SW480 (cell line): ENCODE results near the gene HSPB9.
"Not testable (repeated sequence)": the region's sequence is repeated elsewhere in the genome, so short reads cannot be mapped to it uniquely, and the experiment has no call there.

ENCODE experiments used
- DNase-seq: peaks from one replicate; pipeline ENCODE4 v3.0.0-alpha.2; 2016; ENCODE audit warnings: low spot score

Gene HSPB9

DNA sequence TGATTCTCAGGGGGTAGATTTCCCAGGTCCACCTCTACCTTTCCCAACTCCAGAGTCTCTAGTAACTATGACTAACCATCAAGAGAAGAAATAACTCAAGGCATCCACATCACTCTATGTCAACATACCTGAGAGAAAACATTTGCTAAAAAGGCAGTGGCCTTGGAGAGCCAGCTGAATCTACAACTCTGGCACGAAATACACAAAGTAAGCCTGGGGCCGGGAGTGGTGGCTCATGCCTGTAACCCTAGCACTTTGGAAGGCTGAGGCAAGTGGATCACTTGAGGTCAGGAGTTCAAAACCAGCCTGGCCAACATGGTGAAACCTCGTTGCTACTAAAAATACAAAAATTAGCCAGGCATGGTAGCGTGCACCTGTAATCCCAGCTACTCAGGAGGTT is 20.5 kb downstream of the HSPB9 start:
- DNase-seq = not testable (repeated sequence)

DNA sequence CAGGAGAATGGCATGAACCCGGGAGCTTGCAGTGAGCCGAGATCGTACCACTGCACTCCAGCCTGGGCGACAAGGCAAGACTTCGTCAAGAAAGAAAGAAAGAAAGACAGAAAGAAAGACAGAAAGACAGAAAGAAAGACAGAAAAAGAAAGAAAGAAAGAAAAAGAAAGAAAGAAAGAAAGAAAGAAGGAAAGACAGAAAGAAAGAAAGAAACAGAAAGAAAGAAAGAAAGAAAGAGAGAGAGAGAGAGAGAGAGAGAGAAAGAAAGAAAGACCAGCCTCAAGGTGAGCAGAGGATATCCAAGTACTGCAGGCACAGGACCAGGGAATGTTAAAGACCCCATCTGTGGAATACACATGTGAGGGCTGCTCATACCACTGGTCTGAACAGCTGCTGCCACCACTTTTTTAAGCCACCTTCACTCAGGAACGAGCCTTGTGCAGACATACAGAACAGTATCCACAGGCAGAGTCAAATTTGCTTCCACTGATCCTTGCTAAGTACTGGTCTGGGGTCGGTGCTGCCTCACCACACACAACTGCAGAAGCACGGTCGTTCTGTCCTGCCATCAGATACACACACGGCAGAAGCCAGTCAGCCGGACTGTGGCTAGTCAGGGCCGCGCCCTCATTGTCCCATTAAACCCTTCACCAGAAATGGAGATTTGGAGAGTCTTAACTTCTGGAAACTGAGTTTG is 24.5 kb downstream of the HSPB9 start:
- DNase-seq = no peak

DNA sequence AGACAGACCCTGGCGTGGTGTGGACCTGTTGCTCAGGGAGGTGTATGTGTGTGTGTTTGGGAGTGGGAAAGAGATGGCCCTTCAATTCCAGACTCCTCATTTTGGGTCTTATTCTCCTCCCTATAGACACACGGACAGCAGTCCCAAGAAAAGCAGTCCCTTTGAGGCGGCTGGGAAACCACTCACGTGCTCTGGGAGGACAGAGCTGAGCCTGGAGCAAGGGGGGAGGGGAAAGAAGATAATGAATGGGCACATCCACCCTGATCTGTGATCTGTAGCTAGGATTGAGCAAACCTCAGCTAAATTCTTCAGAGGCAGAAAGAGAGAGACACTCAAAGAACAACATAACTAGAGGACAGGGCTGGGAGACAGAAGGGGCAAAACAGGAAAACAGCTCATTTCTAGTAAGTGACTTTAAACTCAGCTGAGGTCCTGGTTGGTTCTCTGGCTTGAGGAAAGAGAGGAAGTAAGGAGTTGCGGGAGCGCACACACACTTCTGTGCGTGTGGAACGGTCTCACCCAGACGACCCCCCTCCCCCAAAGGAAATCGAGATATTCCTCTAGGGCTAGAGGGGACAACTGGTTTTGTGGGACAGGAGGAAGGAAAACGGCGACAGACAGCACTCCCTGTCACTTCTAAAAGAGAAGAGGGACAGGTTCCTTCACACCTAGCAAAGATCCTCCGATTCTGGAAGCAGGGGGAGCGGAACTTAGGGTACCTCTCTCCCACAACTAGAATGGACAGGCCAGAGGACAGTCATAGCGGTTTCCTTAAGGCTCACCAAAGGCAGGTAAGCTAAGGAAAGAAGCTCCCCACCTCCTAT is 31.5 kb downstream of the HSPB9 start:
- DNase-seq = no peak

DNA sequence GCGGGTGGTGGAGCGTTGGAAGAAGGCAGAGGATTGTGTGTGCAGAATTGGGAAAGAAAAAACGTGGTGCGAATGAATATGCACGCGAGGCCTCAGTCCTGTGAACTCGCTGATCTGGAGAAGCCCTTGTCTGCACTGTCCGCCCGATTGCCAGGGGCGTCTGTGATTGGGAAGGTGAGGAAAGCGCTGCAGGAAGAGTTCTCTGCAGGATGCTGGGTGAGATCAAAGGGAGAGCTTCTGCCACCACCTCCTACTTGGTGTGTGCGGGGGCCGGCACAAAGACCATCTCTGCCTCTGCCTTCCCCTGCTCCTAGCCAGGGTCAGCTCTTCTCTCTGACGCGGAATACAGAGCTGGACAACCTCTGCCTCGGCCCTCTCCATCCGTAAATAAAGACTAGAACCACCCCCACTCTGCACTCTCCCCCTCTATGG is 33.0 kb downstream of the HSPB9 start:
- no peak for DNase-seq

DNA sequence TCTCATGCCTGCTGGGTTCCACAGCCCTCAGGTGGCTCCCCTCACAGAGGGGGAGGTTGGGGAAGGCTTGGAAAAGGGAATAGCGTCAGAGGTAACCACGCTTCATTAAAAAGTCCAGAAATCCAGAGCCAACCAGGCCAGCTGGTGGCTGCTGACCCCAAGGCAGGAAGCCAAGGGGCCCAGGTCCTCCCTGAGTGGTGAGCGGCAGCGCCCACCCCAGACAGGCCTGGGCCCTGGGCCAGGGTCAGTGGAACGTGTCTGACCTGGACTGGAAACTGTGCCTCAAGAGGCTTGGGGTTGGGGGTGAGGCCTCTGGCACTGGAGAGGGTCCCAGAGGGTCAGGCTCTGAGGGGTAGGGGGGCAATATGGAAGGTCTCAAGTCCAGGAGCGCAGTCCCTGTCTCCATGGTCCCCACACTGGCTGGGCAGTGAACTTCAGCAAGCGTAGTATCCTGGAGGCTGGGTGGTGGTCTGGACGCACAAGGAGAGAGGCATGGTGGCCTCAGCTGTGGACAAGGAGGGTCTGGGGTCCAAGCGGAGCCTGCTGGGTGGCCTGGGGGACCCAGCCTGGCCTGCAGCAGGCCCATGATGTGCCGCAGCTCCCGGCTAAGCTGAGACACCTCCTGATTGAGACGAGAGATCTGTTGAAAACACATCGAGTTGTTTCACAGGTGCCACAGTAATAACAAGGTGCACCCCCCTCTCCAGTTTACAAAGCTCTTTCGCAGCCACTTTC is 37.4 kb downstream of the HSPB9 start:
- no peak for DNase-seq

DNA sequence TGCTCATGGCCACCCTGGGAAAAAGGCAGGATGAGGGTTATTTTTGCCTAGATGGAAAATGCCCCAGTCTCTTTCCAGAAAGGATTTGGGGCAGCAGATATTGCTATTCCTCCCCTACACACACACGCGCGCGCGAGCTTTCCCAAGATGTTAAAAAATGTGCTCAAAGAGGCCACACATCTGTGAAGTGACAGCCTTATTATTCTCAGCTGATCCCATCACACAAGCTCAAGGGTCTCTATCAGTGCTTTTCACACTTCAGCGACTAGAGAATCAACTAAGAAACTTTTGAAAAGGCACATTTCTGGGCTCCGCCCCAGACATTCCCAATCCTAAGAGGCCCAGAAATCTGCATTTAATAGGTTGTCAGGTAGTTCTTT is 37.9 kb downstream of the HSPB9 start:
- DNase-seq = no peak

DNA sequence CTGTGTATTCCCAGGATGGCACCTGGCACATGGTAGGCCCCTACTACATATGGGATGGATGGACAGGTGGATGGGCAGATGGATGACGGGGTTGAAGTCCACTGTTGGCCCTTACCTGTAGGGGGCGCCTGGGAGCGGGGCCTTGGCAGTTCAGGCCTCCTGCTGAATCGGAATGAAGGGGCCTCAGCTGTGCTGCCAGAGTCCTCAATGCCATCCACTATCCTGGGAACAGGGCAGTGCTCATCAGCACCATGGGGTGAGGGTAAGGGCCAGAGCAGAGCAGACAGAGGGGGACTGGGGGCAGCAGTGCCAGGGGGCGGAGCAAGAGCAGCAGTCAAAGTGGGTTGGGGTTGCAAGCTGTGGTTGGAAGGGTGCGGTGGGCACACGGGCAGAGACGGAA is 40.5 kb downstream of the HSPB9 start:
- DNase-seq = no peak

DNA sequence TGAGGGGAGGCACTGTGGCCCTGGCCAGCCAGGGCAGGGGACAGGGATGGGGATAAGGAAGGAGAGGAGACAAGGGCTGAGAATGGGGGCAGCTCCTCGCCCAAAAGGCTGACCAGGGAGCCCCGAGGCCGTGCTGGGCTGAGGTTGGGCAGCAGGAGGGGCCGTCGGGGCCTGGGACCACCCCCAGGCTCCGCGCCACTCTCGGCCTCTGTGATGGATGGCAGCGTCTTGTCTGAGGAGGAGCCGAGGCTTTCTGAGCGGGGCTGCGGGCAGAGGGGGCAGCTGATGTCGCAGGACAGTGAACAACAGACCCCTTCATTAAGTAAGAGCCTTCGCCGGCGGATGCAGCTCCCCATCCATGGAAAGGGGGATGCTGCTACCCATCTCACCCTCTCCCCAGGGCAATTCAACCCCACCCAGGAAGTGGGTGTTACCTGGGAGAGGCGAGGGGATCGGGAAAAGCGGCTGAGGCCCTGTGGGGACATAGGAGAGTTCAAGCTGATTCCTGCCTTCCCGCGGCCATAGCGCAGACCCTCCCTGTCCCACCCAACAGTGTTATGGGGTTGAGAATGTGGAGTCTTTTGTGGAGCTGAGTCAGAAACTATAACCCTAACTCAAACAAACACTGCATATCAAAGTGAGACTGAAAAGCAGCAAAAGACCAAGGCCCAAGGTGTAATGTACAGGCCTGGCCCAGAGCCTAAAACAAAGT is 41.2 kb downstream of the HSPB9 start:
- no peak for DNase-seq

DNA sequence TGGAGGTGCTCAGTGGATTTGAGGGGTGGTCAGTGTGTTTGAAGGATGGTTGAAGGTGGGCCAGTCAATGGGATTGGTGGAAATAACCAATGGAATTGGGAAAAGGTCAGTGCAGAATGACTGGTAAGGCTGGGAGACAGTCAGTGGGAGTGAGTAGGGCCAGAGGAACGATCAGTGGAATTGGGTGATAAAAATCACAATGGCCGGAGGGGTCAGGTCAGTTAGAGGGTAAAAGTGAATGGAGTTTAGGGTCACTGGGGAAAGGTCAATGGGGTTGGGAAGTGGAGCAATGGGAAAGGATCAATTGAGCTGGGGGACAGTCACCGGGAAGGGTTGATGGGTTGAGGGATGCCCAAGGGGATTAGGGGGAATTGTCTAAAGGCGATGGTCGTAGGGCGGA is 43.1 kb downstream of the HSPB9 start:
- no peak for DNase-seq

DNA sequence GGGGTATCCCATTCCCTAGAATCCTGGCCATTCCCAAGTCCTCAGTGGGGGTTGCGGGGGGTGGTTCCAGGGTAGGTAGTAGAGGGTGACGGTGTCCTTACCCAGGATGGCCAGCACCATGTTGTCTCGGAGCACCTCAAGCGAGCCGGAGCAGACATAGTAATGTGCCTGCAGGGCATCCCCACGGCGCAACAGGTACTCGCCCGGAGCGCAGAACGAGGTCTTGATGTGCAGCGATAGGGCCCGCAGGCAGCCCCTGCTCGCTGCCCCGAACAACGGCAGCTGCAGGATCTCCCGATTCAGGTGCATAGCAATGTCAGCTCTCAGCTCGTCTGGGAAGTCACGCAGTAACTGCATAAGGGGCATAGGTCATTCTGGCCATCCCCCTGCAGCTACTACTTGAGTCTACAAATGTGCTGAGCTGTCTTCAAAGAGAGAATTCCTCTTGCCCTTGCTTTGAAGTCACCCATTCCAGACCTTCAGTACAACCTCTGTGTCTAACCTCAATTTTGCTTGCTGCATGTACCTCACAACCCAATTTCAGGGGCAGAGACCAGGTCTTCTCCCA is 43.7 kb downstream of the HSPB9 start:
- no peak for DNase-seq

DNA sequence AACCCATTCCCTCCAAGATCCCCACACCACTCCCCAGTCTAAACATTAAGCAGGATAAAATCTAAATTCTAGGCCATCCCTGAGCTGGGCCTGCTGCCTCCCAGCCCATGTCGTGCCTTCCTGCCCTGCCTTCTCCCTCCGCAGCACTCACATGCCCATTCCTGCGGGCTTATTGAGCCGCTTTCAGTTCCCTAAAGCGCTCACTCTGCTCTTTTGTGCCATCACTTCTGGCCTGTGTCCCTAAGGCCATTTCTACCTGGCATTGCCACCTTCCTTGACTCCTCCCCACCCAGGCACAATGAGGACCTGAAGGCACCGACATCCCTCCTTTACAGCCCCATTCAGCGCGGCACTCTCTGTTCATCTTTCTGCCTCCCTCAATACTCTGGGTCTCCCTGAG is 45.2 kb downstream of the HSPB9 start:
- no peak for DNase-seq

DNA sequence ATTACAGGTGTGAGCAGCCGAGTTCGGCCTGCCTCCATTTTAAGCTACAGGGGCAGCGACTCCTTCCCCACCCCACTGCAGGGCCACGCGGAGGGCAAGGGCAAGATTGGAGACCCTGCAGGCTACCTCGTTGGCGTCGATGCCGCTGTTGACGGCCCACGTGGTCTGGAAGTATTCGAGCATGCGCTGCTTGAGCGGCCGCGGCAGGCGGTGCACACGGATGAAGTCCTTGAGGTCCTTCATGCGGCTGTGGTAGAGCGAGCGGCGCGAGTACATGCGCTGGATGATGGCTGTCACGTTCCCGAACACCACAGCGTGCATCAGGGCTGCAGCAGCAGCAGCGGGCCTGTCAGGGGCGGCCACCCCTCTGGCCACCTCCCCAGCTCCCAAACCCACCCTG is 46.7 kb downstream of the HSPB9 start:
- no peak for DNase-seq

DNA sequence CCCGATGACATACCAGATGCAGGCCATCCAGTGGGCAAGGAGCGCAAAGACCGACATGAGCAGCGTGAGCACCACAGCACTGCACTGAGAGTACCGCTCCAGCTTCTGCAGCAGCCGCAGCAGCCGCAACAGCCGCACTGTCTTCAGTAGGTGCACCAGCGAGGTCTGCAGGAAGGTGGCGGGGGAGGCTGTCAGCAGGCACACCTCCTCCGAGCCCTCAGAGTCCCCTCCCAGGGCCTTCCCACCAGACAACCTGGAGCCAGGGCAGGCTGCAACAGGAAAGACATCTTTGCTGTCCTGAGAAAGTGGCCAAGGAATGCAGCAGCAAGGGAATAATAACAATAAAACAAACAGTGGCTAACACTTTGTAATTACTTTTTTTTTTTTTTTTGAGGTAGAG is 49.2 kb downstream of the HSPB9 start:
- no peak for DNase-seq
